CD14-positive monocyte (primary cell): ENCODE results near the gene CEP112. TPM values are rescaled to one million over a fixed set of nuclear protein-coding genes. Genes with fewer than 3 reads are reported as not detected.

Experiments
- DNase-seq, 3 donors: peaks; one replicate each; pipeline ENCODE4 v3.0.0-alpha.2; 2011 to 2022
- H2AFZ ChIP-seq: 2 replicates; pipeline ENCODE4 v1.6.0; 2012; ENCODE audit warnings: mild to moderate bottlenecking, low read depth, low read length, inconsistent platforms; ENCODE audit not compliant: insufficient read depth, poor library complexity, severe bottlenecking
- H3K27ac ChIP-seq, 2 donors: 1 replicate in 1 of 2; 2 replicates in 1 of 2; pipeline ENCODE4 v1.5.1; 2012 to 2013; ENCODE audit warnings: low read length in 2 of 2, control low read depth in 1 of 2, inconsistent platforms in 1 of 2, low read depth in 1 of 2, mild to moderate bottlenecking in 1 of 2
- H3K27me3 ChIP-seq, 2 donors: one replicate each; pipeline versions ENCODE4 v1.6.0 to v1.6.1; 2011 to 2013; ENCODE audit warnings: low read length in 2 of 2; ENCODE audit not compliant: control insufficient read depth in 2 of 2, insufficient read depth in 2 of 2
- H3K36me3 ChIP-seq, 2 donors: replicated peaks in 1 of 2; 1 replicate in 1 of 2; 2 replicates in 1 of 2; pipeline versions ENCODE4 v1.5.1 to v1.6.1; 2012 to 2013; ENCODE audit warnings: low read length in 2 of 2, control low read depth in 1 of 2, inconsistent platforms in 1 of 2, mild to moderate bottlenecking in 1 of 2; ENCODE audit not compliant: insufficient read depth in 2 of 2, control insufficient read depth in 1 of 2
- H3K4me1 ChIP-seq, 2 donors: 1 replicate in 1 of 2; 2 replicates in 1 of 2; pipeline versions ENCODE4 v1.5.1 to v1.6.1; 2012 to 2013; ENCODE audit warnings: low read length in 2 of 2, control low read depth in 1 of 2, inconsistent platforms in 1 of 2, mild to moderate bottlenecking in 1 of 2, moderate library complexity in 1 of 2; ENCODE audit not compliant: insufficient read depth in 2 of 2, control insufficient read depth in 1 of 2
- H3K4me2 ChIP-seq: replicated peaks from 2 replicates; pipeline ENCODE3; 2012; ENCODE audit warnings: low read length, moderate library complexity, mild to moderate bottlenecking; ENCODE audit not compliant: poor library complexity, severe bottlenecking; ENCODE audit errors: extremely low read depth
- H3K4me3 ChIP-seq, 3 experiments: fragments of 200-600 bp in 1 of 3; sonication (generic) in 1 of 3; replicated peaks in 1 of 3; 1 replicate in 2 of 3; 2 replicates in 1 of 3; pipeline ENCODE4 v1.5.1; 2011 to 2013; ENCODE audit warnings: low read length in 3 of 3, mild to moderate bottlenecking in 3 of 3, control low read depth in 2 of 3, low read depth in 2 of 3, inconsistent platforms in 1 of 3, moderate library complexity in 1 of 3
- H3K79me2 ChIP-seq: 2 replicates; pipeline ENCODE4 v1.6.0; 2012; ENCODE audit warnings: mild to moderate bottlenecking, control low read depth, inconsistent platforms, low read length, moderate library complexity; ENCODE audit not compliant: insufficient read depth
- H3K9ac ChIP-seq: 2 replicates; pipeline ENCODE4 v1.6.0; 2017; ENCODE audit warnings: low read length, mild to moderate bottlenecking; ENCODE audit not compliant: insufficient read depth, poor library complexity, severe bottlenecking
- H3K9me3 ChIP-seq, 2 donors: replicated peaks in 1 of 2; 1 replicate in 1 of 2; 2 replicates in 1 of 2; pipeline versions ENCODE4 v1.5.1 to v1.6.1; 2012 to 2013; ENCODE audit warnings: low read length in 2 of 2, control low read depth in 1 of 2; ENCODE audit not compliant: control insufficient read depth in 1 of 2, insufficient read depth in 1 of 2
- H4K20me1 ChIP-seq: 2 replicates; pipeline ENCODE4 v1.6.0; 2012; ENCODE audit warnings: mild to moderate bottlenecking, low read length, control low read depth, moderate library complexity; ENCODE audit not compliant: insufficient read depth
- H3K27ac Mint-ChIP-seq, 7 donors: one replicate each; pipeline ENCODE4 v1.8.0; 2020; ENCODE audit warnings: mild to moderate bottlenecking in 7 of 7, mixed read lengths in 7 of 7, moderate library complexity in 6 of 7, inconsistent platforms in 2 of 7
- H3K27me3 Mint-ChIP-seq, 3 donors: one replicate each; pipeline ENCODE4 v1.8.0; 2021 to 2022; ENCODE audit warnings: low read depth in 3 of 3, mild to moderate bottlenecking in 3 of 3, mixed read lengths in 3 of 3, moderate library complexity in 3 of 3, inconsistent platforms in 1 of 3
- H3K36me3 Mint-ChIP-seq, 2 donors: one replicate each; pipeline ENCODE4 v1.8.0; 2020; ENCODE audit warnings: mixed read lengths in 2 of 2, inconsistent platforms in 1 of 2, mild to moderate bottlenecking in 1 of 2
- H3K4me1 Mint-ChIP-seq: one replicate; pipeline ENCODE4 v1.8.0; 2020; ENCODE audit warnings: mild to moderate bottlenecking, mixed read lengths
- H3K4me3 Mint-ChIP-seq, 2 donors: one replicate each; pipeline ENCODE4 v1.8.0; 2020; ENCODE audit warnings: mild to moderate bottlenecking in 2 of 2, mixed read lengths in 2 of 2, moderate library complexity in 1 of 2
- H3K9me3 Mint-ChIP-seq, 7 donors: one replicate each; pipeline ENCODE4 v1.8.0; 2020 to 2022; ENCODE audit warnings: mixed read lengths in 7 of 7, mild to moderate bottlenecking in 6 of 7, moderate library complexity in 6 of 7, inconsistent platforms in 2 of 7
- WGBS: methylation state at CpG from one replicate; pipeline ENCODE4 v1.1.5; 2013; ENCODE audit warnings: missing lambda C conversion rate; ENCODE audit not compliant: insufficient coverage; 5-methylcytosine and 5-hydroxymethylcytosine counted together
- intact Hi-C, 2 donors: fragments of 100-400 bp; cut with micrococcal nuclease; formaldehyde crosslinking; loops; one replicate each; pipeline versions ENCODE4 v1.15.0 to v1.15.1; 2023
- polyA plus RNA-seq, 3 donors: library from polyadenylated mRNA; depleted of rRNA in 1 of 3; unstranded in 2 of 3; stranded (reverse) in 1 of 3; fragments of 300-500 nt in 2 of 3; fragments of >200 nt in 1 of 3; fragmentation: Illumina TruSeq in 2 of 3; gene quantifications; 1 replicate in 2 of 3; 2 replicates in 1 of 3; pipeline ENCODE4 v1.2.3, GENCODE V29; 2012 to 2021
- TF ChIP-seq, protein P1 (sequence below): fragments of 200-600 bp; IDR thresholded peaks from one replicate; pipeline ENCODE4 v1.8.0; 2022; ENCODE audit warnings: antibody characterized with exemption, mild to moderate bottlenecking

CEP112 gene
- polyA plus RNA-seq, 3 donors = 0.10 TPM; not detected in 2

DNA sequence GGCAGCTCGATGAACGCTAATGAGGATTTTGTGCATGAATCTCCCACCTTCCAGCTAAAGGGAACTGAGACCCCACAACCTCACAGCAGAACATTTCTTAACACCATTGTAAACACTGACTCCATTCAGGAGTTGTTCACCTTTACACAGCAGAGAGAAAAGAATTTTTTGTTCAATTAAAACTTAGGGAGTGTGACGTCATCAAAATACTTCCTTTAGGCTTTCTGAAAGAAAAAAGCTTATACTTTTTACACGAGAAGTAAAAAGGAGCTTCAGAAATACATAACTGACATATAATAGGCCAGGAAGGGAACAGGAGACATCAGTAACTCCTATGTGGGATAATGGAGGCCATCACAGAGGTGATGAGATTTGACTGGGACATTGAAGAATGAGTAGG is 532.4 kb downstream of the CEP112 start:
- H3K4me1 Mint-ChIP-seq = no peaks in the 10 kb centered on the region
- peaks cover 0 to 1% (median 0%) of the 10 kb centered on the region in 3 donors for H3K27me3 Mint-ChIP-seq
- no peak overlapping the region for H3K27ac Mint-ChIP-seq

DNA sequence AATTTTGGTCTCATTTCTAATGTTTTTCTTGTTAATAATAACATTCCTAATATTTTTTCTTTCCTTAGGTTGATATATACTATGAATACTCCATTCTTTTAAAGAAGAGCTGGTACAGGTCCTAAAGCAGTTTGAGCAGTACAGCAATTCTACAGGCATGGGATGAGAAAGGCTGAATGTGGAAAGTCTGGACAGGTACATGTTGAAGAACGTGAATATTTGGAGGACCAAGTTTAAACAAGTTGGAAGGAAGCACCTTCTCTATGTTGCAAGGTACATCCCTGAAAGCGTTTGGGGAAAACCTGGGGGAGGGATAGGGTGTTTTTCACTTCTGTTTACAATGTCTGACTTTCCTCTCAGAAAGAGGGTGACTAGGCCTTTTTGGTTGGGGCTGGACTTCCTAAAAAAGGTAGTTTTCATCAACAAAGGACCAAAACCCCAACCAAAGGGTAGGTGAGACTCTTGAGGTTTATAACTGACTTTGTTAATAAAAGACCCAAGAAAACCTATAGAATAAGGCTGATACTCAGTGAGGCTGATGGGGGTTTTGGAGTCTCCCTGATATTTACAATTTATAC is 534.6 kb downstream of the CEP112 start:
- Histone ChIP-seq H3K4me1 (no peaks in the 10 kb centered on the region), H3K9ac (no peak overlapping the region), H2AFZ (no peak overlapping the region), H3K4me2 (no peak overlapping the region), H3K79me2 (no peaks in the 10 kb centered on the region), H3K9me3 (peaks cover 0 to 5% of the 10 kb centered on the region in 2 donors), H3K36me3 (no peaks in the 10 kb centered on the region), H3K27ac (no peak overlapping the region), H3K4me3 (no peak overlapping the region), H4K20me1 (no peaks in the 10 kb centered on the region), H3K27me3 (no peaks in the 10 kb centered on the region)
- H3K4me1 Mint-ChIP-seq = no peaks in the 10 kb centered on the region
- 60% methylated on average over 1 of the region's 2 CpGs for WGBS
- TF ChIP-seq, protein P1, sequence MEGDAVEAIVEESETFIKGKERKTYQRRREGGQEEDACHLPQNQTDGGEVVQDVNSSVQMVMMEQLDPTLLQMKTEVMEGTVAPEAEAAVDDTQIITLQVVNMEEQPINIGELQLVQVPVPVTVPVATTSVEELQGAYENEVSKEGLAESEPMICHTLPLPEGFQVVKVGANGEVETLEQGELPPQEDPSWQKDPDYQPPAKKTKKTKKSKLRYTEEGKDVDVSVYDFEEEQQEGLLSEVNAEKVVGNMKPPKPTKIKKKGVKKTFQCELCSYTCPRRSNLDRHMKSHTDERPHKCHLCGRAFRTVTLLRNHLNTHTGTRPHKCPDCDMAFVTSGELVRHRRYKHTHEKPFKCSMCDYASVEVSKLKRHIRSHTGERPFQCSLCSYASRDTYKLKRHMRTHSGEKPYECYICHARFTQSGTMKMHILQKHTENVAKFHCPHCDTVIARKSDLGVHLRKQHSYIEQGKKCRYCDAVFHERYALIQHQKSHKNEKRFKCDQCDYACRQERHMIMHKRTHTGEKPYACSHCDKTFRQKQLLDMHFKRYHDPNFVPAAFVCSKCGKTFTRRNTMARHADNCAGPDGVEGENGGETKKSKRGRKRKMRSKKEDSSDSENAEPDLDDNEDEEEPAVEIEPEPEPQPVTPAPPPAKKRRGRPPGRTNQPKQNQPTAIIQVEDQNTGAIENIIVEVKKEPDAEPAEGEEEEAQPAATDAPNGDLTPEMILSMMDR = no peak
- DNase-seq = no peak
- H3K36me3 Mint-ChIP-seq = no peaks in the 10 kb centered on the region
- intact Hi-C loops = no loop called here
- H3K27me3 Mint-ChIP-seq = peaks cover 0 to 1% (median 0%) of the 10 kb centered on the region in 3 donors
- no peak overlapping the region for H3K27ac Mint-ChIP-seq
- no peak overlapping the region for H3K4me3 Mint-ChIP-seq
- H3K9me3 Mint-ChIP-seq = peaks cover 0 to 16% (median 10%) of the 10 kb centered on the region in 7 donors

More for the DNA sequence above, 532.4 kb downstream of the CEP112 start:
- Histone ChIP-seq H3K27me3 (no peaks in the 10 kb centered on the region), H3K4me1 (no peaks in the 10 kb centered on the region), H4K20me1 (no peaks in the 10 kb centered on the region), H3K27ac (no peak overlapping the region), H3K79me2 (no peaks in the 10 kb centered on the region), H3K4me3 (no peak overlapping the region), H2AFZ (no peak overlapping the region), H3K4me2 (no peak overlapping the region), H3K36me3 (no peaks in the 10 kb centered on the region), H3K9me3 (no peaks in the 10 kb centered on the region), H3K9ac (no peak overlapping the region)
- no CpG with 5 or more reads among the region's 4 CpGs for WGBS
- no peak overlapping the region for H3K4me3 Mint-ChIP-seq
- H3K36me3 Mint-ChIP-seq = no peaks in the 10 kb centered on the region
- TF ChIP-seq, protein P1 = no peak
- no peak for DNase-seq
- H3K9me3 Mint-ChIP-seq = peaks cover 0 to 12% (median 7%) of the 10 kb centered on the region in 7 donors
- intact Hi-C loops = no loop called here
